SJCRH30 (cell line): ENCODE results near the gene RNF17. TPM values are rescaled to one million over a fixed set of nuclear protein-coding genes. Genes with fewer than 3 reads are reported as not detected.

ENCODE experiments used
- DNase-seq, 2 experiments: peaks; one replicate each; pipeline ENCODE4 v3.0.0-alpha.2; 2015 to 2020
- H3K27ac ChIP-seq: fragments of 250-450 bp; sonication (Bioruptor Pico); 2 replicates; pipeline ENCODE4 v1.5.1; 2020; ENCODE audit warnings: mild to moderate bottlenecking, moderate library complexity
- H3K27me3 ChIP-seq: fragments of 250-450 bp; sonication (Bioruptor Pico); 2 replicates; pipeline ENCODE4 v1.5.1; 2020; ENCODE audit warnings: mild to moderate bottlenecking, moderate library complexity
- H3K36me3 ChIP-seq: fragments of 250-450 bp; sonication (Bioruptor Pico); 2 replicates; pipeline ENCODE4 v1.5.1; 2020; ENCODE audit warnings: mild to moderate bottlenecking, moderate library complexity
- H3K4me1 ChIP-seq: fragments of 250-450 bp; sonication (Bioruptor Pico); 2 replicates; pipeline ENCODE4 v1.5.1; 2020; ENCODE audit warnings: mild to moderate bottlenecking, moderate library complexity
- H3K4me3 ChIP-seq: fragments of 250-450 bp; sonication (Bioruptor Pico); 2 replicates; pipeline ENCODE4 v1.5.1; 2020; ENCODE audit warnings: mild to moderate bottlenecking, moderate library complexity
- H3K9me3 ChIP-seq: fragments of 250-450 bp; sonication (Bioruptor Pico); replicated peaks from 2 replicates; pipeline ENCODE4 v1.5.1; 2020; ENCODE audit warnings: mild to moderate bottlenecking, moderate library complexity
- total RNA-seq: library from RNA; depleted of rRNA; stranded (reverse); fragments of >200 nt; shearing (Covaris generic); gene quantifications from 2 replicates; pipeline ENCODE4 v1.2.3, GENCODE V29; 2014

RNF17 gene
- total RNA-seq, 1 experiment from 2014 or later = not detected

GRCh38 chr13:24740014-24740890 lies 23.7 kb upstream of the RNF17 start:
- Histone ChIP-seq H3K27me3 (no peaks in the 10 kb centered on the region), H3K9me3 (no peaks in the 10 kb centered on the region), H3K27ac (no peak overlapping the region), H3K4me3 (no peak overlapping the region), H3K4me1 (0 out of 2 replicates have a peak, but pooled peaks cover 4% of the 10 kb centered on the region), H3K36me3 (no peaks in the 10 kb centered on the region)
- no peak for DNase-seq

- 0 out of 2 replicates have a peak, but pooled peaks cover 4% of the 10 kb centered on the region for H3K4me1 ChIP-seq
- DNase-seq = peak; percentile 44 to 63
- H3K27ac ChIP-seq = no peak overlapping the region
- no peak overlapping the region for H3K4me3 ChIP-seq
- H3K9me3 ChIP-seq = no peaks in the 10 kb centered on the region
- H3K27me3 ChIP-seq = no peaks in the 10 kb centered on the region
- H3K36me3 ChIP-seq = no peaks in the 10 kb centered on the region
These were observed 22.8 kb upstream of the RNF17 start for GRCh38 chr13:24741016-24741662.

- Histone ChIP-seq H3K36me3 (no peaks in the 10 kb centered on the region), H3K4me1 (0 out of 2 replicates have a peak, but pooled peaks cover 4% of the 10 kb centered on the region), H3K27ac (no peak overlapping the region), H3K4me3 (no peak overlapping the region), H3K27me3 (no peaks in the 10 kb centered on the region), H3K9me3 (no peaks in the 10 kb centered on the region)
- peak in 1 of 2 experiments; percentile 6 for DNase-seq
These were observed 22.2 kb upstream of the RNF17 start for GRCh38 chr13:24741791-24742190.

GRCh38 chr13:24742294-24742693 lies 21.7 kb upstream of the RNF17 start:
- Histone ChIP-seq H3K9me3 (no peaks in the 10 kb centered on the region), H3K27me3 (no peaks in the 10 kb centered on the region), H3K27ac (no peak overlapping the region), H3K4me3 (no peak overlapping the region), H3K4me1 (0 out of 2 replicates have a peak, but pooled peaks cover 4% of the 10 kb centered on the region), H3K36me3 (no peaks in the 10 kb centered on the region)
- peak in 1 of 2 experiments; percentile 21 for DNase-seq

GRCh38 chr13:24742977-24743376 lies 21.0 kb upstream of the RNF17 start:
- no peak overlapping the region for H3K4me3 ChIP-seq
- H3K36me3 ChIP-seq = no peaks in the 10 kb centered on the region
- no peaks in the 10 kb centered on the region for H3K9me3 ChIP-seq
- H3K27ac ChIP-seq = no peak overlapping the region
- no peak for DNase-seq
- H3K27me3 ChIP-seq = no peaks in the 10 kb centered on the region
- 0 out of 2 replicates have a peak, but pooled peaks cover 4% of the 10 kb centered on the region for H3K4me1 ChIP-seq

GRCh38 chr13:24744247-24744646 lies 19.7 kb upstream of the RNF17 start:
- Histone ChIP-seq H3K4me1 (0 out of 2 replicates have a peak, but pooled peaks cover 4% of the 10 kb centered on the region), H3K36me3 (no peaks in the 10 kb centered on the region), H3K4me3 (no peak overlapping the region), H3K27ac (no peak overlapping the region), H3K27me3 (no peaks in the 10 kb centered on the region), H3K9me3 (no peaks in the 10 kb centered on the region)
- no peak for DNase-seq

- Histone ChIP-seq H3K27me3 (no peaks in the 10 kb centered on the region), H3K27ac (no peak overlapping the region), H3K4me1 (0 out of 2 replicates have a peak, but pooled peaks cover 4% of the 10 kb centered on the region), H3K9me3 (no peaks in the 10 kb centered on the region), H3K36me3 (no peaks in the 10 kb centered on the region), H3K4me3 (no peak overlapping the region)
- no peak for DNase-seq
These were observed 18.5 kb upstream of the RNF17 start for GRCh38 chr13:24745516-24745860.

- no peak for DNase-seq
- H3K27ac ChIP-seq = no peak overlapping the region
- H3K9me3 ChIP-seq = no peaks in the 10 kb centered on the region
- H3K36me3 ChIP-seq = no peaks in the 10 kb centered on the region
- no peaks in the 10 kb centered on the region for H3K27me3 ChIP-seq
- no peak overlapping the region for H3K4me3 ChIP-seq
- 0 out of 2 replicates have a peak, but pooled peaks cover 4% of the 10 kb centered on the region for H3K4me1 ChIP-seq
These were observed 17.9 kb upstream of the RNF17 start for GRCh38 chr13:24745861-24746617.

- DNase-seq = no peak
- no peaks in the 10 kb centered on the region for H3K27me3 ChIP-seq
- no peaks in the 10 kb centered on the region for H3K4me1 ChIP-seq
- no peaks in the 10 kb centered on the region for H3K9me3 ChIP-seq
- no peak overlapping the region for H3K27ac ChIP-seq
- no peaks in the 10 kb centered on the region for H3K36me3 ChIP-seq
- no peak overlapping the region for H3K4me3 ChIP-seq
These were observed 17.2 kb upstream of the RNF17 start for GRCh38 chr13:24746618-24747247.

- DNase-seq = no peak
- H3K4me1 ChIP-seq = no peaks in the 10 kb centered on the region
- no peak overlapping the region for H3K4me3 ChIP-seq
- H3K36me3 ChIP-seq = no peaks in the 10 kb centered on the region
- no peak overlapping the region for H3K27ac ChIP-seq
- no peaks in the 10 kb centered on the region for H3K27me3 ChIP-seq
- H3K9me3 ChIP-seq = no peaks in the 10 kb centered on the region
These were observed 16.5 kb upstream of the RNF17 start for GRCh38 chr13:24747248-24748060.

GRCh38 chr13:24748061-24748400 lies 15.9 kb upstream of the RNF17 start:
- H3K27me3 ChIP-seq = no peaks in the 10 kb centered on the region
- H3K36me3 ChIP-seq = no peaks in the 10 kb centered on the region
- DNase-seq = no peak
- H3K27ac ChIP-seq = no peak overlapping the region
- no peaks in the 10 kb centered on the region for H3K9me3 ChIP-seq
- no peaks in the 10 kb centered on the region for H3K4me1 ChIP-seq
- H3K4me3 ChIP-seq = no peak overlapping the region

GRCh38 chr13:24759197-24759596 lies 4.8 kb upstream of the RNF17 start:
- H3K36me3 ChIP-seq = no peaks in the 10 kb centered on the region
- no peaks in the 10 kb centered on the region; the same call in 1 of the 2 replicates for H3K4me1 ChIP-seq
- H3K27ac ChIP-seq = no peak overlapping the region
- H3K9me3 ChIP-seq = no peaks in the 10 kb centered on the region
- peaks cover 3% of the 10 kb centered on the region; the same call in 1 of the 2 replicates for H3K27me3 ChIP-seq
- no peak for DNase-seq
- no peak overlapping the region for H3K4me3 ChIP-seq

GRCh38 chr13:24764276-24764630 lies 284 bp downstream of the RNF17 start:
- H3K4me3 ChIP-seq = no peak overlapping the region
- no peaks in the 10 kb centered on the region for H3K4me1 ChIP-seq
- DNase-seq = no peak
- H3K9me3 ChIP-seq = no peaks in the 10 kb centered on the region
- H3K27me3 ChIP-seq = no peaks in the 10 kb centered on the region
- H3K27ac ChIP-seq = no peak overlapping the region
- no peaks in the 10 kb centered on the region for H3K36me3 ChIP-seq

GRCh38 chr13:24777171-24777570 lies 13.2 kb downstream of the RNF17 start:
- no peak for DNase-seq
- Histone ChIP-seq H3K4me3 (no peak overlapping the region), H3K27ac (no peak overlapping the region), H3K36me3 (no peaks in the 10 kb centered on the region), H3K27me3 (peaks cover 9% of the 10 kb centered on the region; the same call in 1 of the 2 replicates), H3K9me3 (no peaks in the 10 kb centered on the region), H3K4me1 (no peaks in the 10 kb centered on the region)
